Colonic mucosa (tissue), 4 donors: Measurements from ENCODE around the gene GBF1. TPM values are rescaled to one million over a fixed set of nuclear protein-coding genes. Genes with fewer than 3 reads are reported as not detected.

Source experiments
- DNase-seq: peaks from one replicate; pipeline ENCODE4 v3.0.0-alpha.2; 2020
- H3K27ac ChIP-seq: fragments of 200-600 bp; one replicate; pipeline ENCODE4 v1.8.0; 2021
- H3K27me3 ChIP-seq: fragments of 200-600 bp; one replicate; pipeline ENCODE4 v1.8.0; 2021
- H3K36me3 ChIP-seq: fragments of 200-600 bp; one replicate; pipeline ENCODE4 v1.8.0; 2021
- H3K4me1 ChIP-seq: fragments of 200-600 bp; one replicate; pipeline ENCODE4 v1.8.0; 2021; ENCODE audit warnings: mild to moderate bottlenecking
- H3K4me3 ChIP-seq: fragments of 200-600 bp; one replicate; pipeline ENCODE4 v1.8.0; 2021
- H3K9ac ChIP-seq, 2 donors: one replicate each; pipeline ENCODE4 v1.7.0; 2013; ENCODE audit warnings: control low read depth in 2 of 2, low read depth in 2 of 2, low read length in 2 of 2
- H3K9me3 ChIP-seq: fragments of 200-600 bp; one replicate; pipeline ENCODE4 v1.8.0; 2021
- CTCF ChIP-seq: fragments of 200-600 bp; IDR thresholded peaks from one replicate; pipeline ENCODE4 v1.8.0; 2022; ENCODE audit warnings: antibody characterized with exemption, mild to moderate bottlenecking
- intact Hi-C: fragments of 100-400 bp; cut with DNase I; formaldehyde crosslinking; loops from one replicate; pipeline ENCODE4 v1.14.1; 2022
- total RNA-seq, 2 donors: library from RNA; stranded (reverse); fragmentation: NEBNext Ultra II Directional in 1 of 2; extraction: Animal tissue kit (Norgen Biotek cat#: 25700) in 1 of 2; gene quantifications; one replicate each; pipeline ENCODE4 v1.2.1, GENCODE V29; 2021
- donor health status: healthy.
- donor health status: DM: no; HTN: no; CAD: no.
- donor health status: DM: no; HTN: no; CAD: no.

Gene GBF1
- total RNA-seq, 2 donors from 2014 or later = 59.8 to 73.4 TPM

DNA sequence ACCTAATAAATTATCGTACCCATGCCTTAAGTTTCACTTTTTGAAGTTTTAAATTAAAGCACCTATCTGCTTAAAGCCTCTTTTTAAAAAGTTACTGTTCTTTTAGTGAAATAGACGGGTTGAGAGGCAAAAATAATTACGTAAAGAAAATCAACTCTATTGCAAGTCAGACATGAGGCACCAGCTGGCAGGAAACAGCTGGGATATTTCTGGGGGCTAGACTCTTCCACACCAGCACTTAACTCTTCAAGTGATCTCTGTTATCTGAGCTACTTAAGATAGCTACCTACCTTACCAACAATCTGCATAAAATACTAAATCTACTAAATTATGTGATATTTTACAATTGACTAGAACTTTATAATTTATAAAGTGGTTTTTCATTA is 35.8 kb downstream of the GBF1 start:
- no peak for DNase-seq
- TF ChIP-seq CTCF = no peak
- Histone ChIP-seq H3K9me3 (no peaks in the 10 kb centered on the region), H3K27ac (no peak overlapping the region), H3K27me3 (no peaks in the 10 kb centered on the region), H3K9ac (no peak overlapping the region), H3K4me3 (no peak overlapping the region), H3K36me3 (peaks cover 8% of the 10 kb centered on the region), H3K4me1 (no peaks in the 10 kb centered on the region)
- intact Hi-C loops = no loop called here

GRCh38 chr10:102283488-102283887 is 38.2 kb downstream of the GBF1 start:
- Histone ChIP-seq H3K4me1 (no peaks in the 10 kb centered on the region), H3K4me3 (no peak overlapping the region), H3K27ac (no peak overlapping the region), H3K36me3 (peaks cover 8% of the 10 kb centered on the region), H3K27me3 (no peaks in the 10 kb centered on the region), H3K9ac (no peak overlapping the region), H3K9me3 (no peaks in the 10 kb centered on the region)
- intact Hi-C loops = no loop called here
- DNase-seq = no peak
- no peak for TF ChIP-seq CTCF

DNA sequence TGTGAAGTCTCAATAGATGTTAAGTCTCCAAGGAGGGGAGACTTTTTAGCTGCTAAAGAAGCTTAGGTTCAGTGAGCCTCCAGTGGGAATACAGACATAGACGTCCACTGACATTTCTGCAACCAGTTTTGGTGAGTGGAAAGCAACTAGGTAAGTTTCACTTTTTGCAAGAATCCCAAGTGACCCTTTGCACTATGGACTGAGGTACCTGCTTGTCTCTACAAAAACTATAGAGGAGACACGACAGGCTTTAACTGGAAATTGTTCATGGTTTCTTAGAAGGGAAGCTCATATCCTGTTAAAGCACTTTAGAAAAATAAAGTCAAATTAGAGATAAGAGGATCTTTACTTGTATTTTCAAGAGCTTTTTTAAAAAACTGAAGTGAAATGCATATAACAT is 38.6 kb downstream of the GBF1 start:
- peaks cover 8% of the 10 kb centered on the region for H3K36me3 ChIP-seq
- intact Hi-C loops = no loop called here

GRCh38 chr10:102284531-102284930 is 39.2 kb downstream of the GBF1 start:
- TF ChIP-seq CTCF = no peak
- intact Hi-C loops = no loop called here
- H3K27me3 ChIP-seq = no peaks in the 10 kb centered on the region

More for the DNA sequence above, 38.6 kb downstream of the GBF1 start:
- H3K27ac ChIP-seq = no peak overlapping the region
- H3K9ac ChIP-seq = no peak overlapping the region
- no peak for TF ChIP-seq CTCF
- no peaks in the 10 kb centered on the region for H3K27me3 ChIP-seq
- no peaks in the 10 kb centered on the region for H3K4me1 ChIP-seq
- no peak overlapping the region for H3K4me3 ChIP-seq
- no peaks in the 10 kb centered on the region for H3K9me3 ChIP-seq
- no peak for DNase-seq

GRCh38 chr10:102285133-102285532 is 39.8 kb downstream of the GBF1 start:
- H3K4me3 ChIP-seq = no peak overlapping the region
- no peaks in the 10 kb centered on the region for H3K4me1 ChIP-seq
- no peak for DNase-seq
- H3K9me3 ChIP-seq = no peaks in the 10 kb centered on the region
- no peak overlapping the region for H3K27ac ChIP-seq
- H3K36me3 ChIP-seq = peaks cover 8% of the 10 kb centered on the region
- no peak overlapping the region for H3K9ac ChIP-seq
- intact Hi-C loops = no loop called here
- no peaks in the 10 kb centered on the region for H3K27me3 ChIP-seq
- TF ChIP-seq CTCF = no peak

More at GRCh38 chr10:102284531-102284930, 39.2 kb downstream of the GBF1 start:
- Histone ChIP-seq H3K4me3 (no peak overlapping the region), H3K36me3 (peaks cover 8% of the 10 kb centered on the region), H3K27ac (no peak overlapping the region), H3K9ac (no peak overlapping the region), H3K4me1 (no peaks in the 10 kb centered on the region), H3K9me3 (no peaks in the 10 kb centered on the region)
- DNase-seq = no peak

- Histone ChIP-seq H3K4me3 (no peak overlapping the region), H3K36me3 (peaks cover 8% of the 10 kb centered on the region), H3K9me3 (no peaks in the 10 kb centered on the region), H3K27ac (no peak overlapping the region), H3K4me1 (no peaks in the 10 kb centered on the region), H3K27me3 (no peaks in the 10 kb centered on the region), H3K9ac (no peak overlapping the region)
- no peak for TF ChIP-seq CTCF
- intact Hi-C loops = no loop called here
- DNase-seq = no peak
Observed at GRCh38 chr10:102286216-102286615, 40.9 kb downstream of the GBF1 start.
